ENCODE measurements around the gene NPAS2. TPM values are rescaled to one million over a fixed set of nuclear protein-coding genes. Genes with fewer than 3 reads are reported as not detected.

Gene NPAS2
- total RNA-seq, 1 experiment from 2014 or later, result 38.3 TPM

DNA sequence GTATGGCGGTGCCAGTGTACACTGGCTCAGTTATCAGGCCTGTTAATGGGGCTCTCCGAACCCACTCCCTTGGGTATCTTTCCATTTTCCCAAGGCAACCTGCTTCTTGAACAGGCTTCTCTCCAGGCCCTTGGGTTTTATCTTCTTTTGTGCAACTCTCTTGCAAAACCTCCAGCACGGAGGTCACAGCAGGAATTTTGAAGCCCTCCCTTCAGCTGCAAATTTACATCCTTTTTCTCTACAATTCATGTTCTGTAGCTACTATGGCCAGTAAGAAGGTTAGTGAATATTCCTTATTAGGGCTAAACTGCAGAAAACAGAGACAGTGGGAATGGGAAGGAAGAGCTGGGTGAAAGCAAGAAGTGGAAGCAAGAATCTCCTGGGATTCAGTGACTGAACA, 10.4 kb upstream of the NPAS2 start:
- no peaks in the 10 kb centered on the region for H3F3A ChIP-seq (ENCODE audit: insufficient read depth, low read depth)
- no peaks in the 10 kb centered on the region for H3K9me3 ChIP-seq (ENCODE audit: insufficient read depth, low read depth)
- BruUV-seq (replicated peaks), result no TSS peak
- no peak overlapping the region for H3K4me3 ChIP-seq
- no peaks in the 10 kb centered on the region for H4K20me1 ChIP-seq (ENCODE audit: insufficient read depth)
- TF ChIP-seq, protein P1, sequence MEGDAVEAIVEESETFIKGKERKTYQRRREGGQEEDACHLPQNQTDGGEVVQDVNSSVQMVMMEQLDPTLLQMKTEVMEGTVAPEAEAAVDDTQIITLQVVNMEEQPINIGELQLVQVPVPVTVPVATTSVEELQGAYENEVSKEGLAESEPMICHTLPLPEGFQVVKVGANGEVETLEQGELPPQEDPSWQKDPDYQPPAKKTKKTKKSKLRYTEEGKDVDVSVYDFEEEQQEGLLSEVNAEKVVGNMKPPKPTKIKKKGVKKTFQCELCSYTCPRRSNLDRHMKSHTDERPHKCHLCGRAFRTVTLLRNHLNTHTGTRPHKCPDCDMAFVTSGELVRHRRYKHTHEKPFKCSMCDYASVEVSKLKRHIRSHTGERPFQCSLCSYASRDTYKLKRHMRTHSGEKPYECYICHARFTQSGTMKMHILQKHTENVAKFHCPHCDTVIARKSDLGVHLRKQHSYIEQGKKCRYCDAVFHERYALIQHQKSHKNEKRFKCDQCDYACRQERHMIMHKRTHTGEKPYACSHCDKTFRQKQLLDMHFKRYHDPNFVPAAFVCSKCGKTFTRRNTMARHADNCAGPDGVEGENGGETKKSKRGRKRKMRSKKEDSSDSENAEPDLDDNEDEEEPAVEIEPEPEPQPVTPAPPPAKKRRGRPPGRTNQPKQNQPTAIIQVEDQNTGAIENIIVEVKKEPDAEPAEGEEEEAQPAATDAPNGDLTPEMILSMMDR (conservative IDR thresholded peaks at IDR 0.05), result no peak
- TF ChIP-seq EZH2 (IDR thresholded peaks at IDR 0.05; ENCODE audit: low read depth), result no peak
- H3K79me2 ChIP-seq (ENCODE audit: low read depth), result no peaks in the 10 kb centered on the region
- H3K27ac ChIP-seq, result no peak overlapping the region
- CTCF ChIA-PET, result no interaction called here
- H3K36me3 ChIP-seq (ENCODE audit: low read depth), result no peaks in the 10 kb centered on the region
- POLR2A ChIA-PET (ENCODE audit: unreplicated experiment), result interaction anchor here (0.5 kb wide), 1 partner anchor 8 kb away, joined by 4 read pairs; no protein-coding TSS in a partner anchor
- no peak overlapping the region for H3K4me2 ChIP-seq
- intact Hi-C loops (cut with micrococcal nuclease; ENCODE audit: unreplicated experiment), result no loop called here
- DNase-seq, result no peak
- no peaks in the 10 kb centered on the region for H3K4me1 ChIP-seq (replicated peaks; ENCODE audit: insufficient read depth)
- no peaks in the 10 kb centered on the region for H3K27me3 ChIP-seq (ENCODE audit: insufficient read depth, low read depth)
- no peak overlapping the region for H2AFZ ChIP-seq
- no peaks in the 10 kb centered on the region for H3K9me2 ChIP-seq (ENCODE audit: insufficient read depth)

DNA sequence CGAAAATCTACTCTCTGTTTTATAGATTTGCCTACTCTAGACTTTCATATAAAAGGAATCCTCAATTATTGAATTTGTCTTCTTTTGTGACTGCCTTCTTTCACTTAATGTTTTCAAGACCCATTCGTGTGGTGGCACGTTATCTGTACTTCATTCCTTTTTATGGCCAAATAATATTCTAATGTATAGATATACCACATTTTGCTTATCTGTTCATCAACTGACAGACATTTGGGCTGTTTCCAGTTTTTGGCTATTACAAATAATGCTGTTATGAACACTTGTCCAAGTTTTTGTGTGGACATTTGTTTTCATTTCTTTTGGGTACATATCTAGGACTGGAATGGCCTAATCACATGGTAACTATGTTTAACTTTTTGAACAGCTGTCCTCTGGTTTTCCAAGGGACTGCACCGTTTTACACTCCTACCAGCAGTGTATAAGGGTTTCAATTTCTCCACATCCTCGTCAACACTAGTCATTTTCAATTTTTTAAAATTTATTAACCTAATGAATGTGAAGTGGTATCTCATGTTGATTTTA, 9.3 kb upstream of the NPAS2 start:
- Histone ChIP-seq H3K27ac (no peak overlapping the region), H3K27me3 (ENCODE audit: insufficient read depth, low read depth) (no peaks in the 10 kb centered on the region), H4K20me1 (ENCODE audit: insufficient read depth) (no peaks in the 10 kb centered on the region), H3K4me1 (replicated peaks; ENCODE audit: insufficient read depth) (no peaks in the 10 kb centered on the region), H3K4me3 (no peak overlapping the region), H2AFZ (no peak overlapping the region), H3K9me3 (ENCODE audit: insufficient read depth, low read depth) (no peaks in the 10 kb centered on the region), H3K9me2 (ENCODE audit: insufficient read depth) (no peaks in the 10 kb centered on the region), H3K79me2 (ENCODE audit: low read depth) (no peaks in the 10 kb centered on the region), H3F3A (ENCODE audit: insufficient read depth, low read depth) (no peaks in the 10 kb centered on the region), H3K36me3 (ENCODE audit: low read depth) (no peaks in the 10 kb centered on the region), H3K4me2 (no peak overlapping the region)
- TF ChIP-seq, protein P1 (conservative IDR thresholded peaks at IDR 0.05), result no peak
- TF ChIP-seq EZH2 (IDR thresholded peaks at IDR 0.05; ENCODE audit: low read depth), result no peak
- BruUV-seq (replicated peaks), result no TSS peak
- POLR2A ChIA-PET (ENCODE audit: unreplicated experiment), result no interaction called here
- DNase-seq, result no peak
- intact Hi-C loops (cut with micrococcal nuclease; ENCODE audit: unreplicated experiment), result no loop called here
- CTCF ChIA-PET, result no interaction called here

DNA sequence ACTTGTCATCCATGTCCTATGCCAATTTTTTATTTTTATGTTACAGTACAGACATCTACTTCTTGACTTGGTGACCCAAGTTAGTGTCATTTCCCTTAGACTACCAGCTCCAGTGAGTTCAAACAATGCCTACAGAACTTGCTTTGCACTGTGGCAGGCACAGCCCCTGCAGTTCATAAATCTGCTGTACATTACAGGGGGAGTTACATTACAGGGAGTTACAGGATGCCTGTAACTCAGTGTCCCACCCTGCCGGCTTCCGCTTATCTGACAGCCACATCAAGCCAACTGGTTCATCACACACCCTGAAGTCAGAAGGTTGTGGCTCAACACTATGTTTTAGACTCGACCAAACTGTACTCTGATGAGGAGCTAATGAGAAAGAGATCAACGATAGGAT, 7.8 kb upstream of the NPAS2 start:
- H3K4me1 ChIP-seq (replicated peaks; ENCODE audit: insufficient read depth), result peaks cover 5% of the 10 kb centered on the region
- H3K27me3 ChIP-seq (ENCODE audit: insufficient read depth, low read depth), result no peaks in the 10 kb centered on the region
- CTCF ChIA-PET, result no interaction called here
- peaks cover 6% of the 10 kb centered on the region; the same call in 1 of the 2 replicates for H3F3A ChIP-seq (ENCODE audit: insufficient read depth, low read depth)
- TF ChIP-seq, protein P1 (conservative IDR thresholded peaks at IDR 0.05), result no peak
- no peak for TF ChIP-seq EZH2 (IDR thresholded peaks at IDR 0.05; ENCODE audit: low read depth)
- intact Hi-C loops (cut with micrococcal nuclease; ENCODE audit: unreplicated experiment), result no loop called here
- no peaks in the 10 kb centered on the region for H3K9me3 ChIP-seq (ENCODE audit: insufficient read depth, low read depth)
- DNase-seq, result no peak
- no peak overlapping the region for H2AFZ ChIP-seq
- no peaks in the 10 kb centered on the region for H3K36me3 ChIP-seq (ENCODE audit: low read depth)
- no peaks in the 10 kb centered on the region for H4K20me1 ChIP-seq (ENCODE audit: insufficient read depth)
- H3K27ac ChIP-seq, result no peak overlapping the region
- H3K79me2 ChIP-seq (ENCODE audit: low read depth), result peaks cover 7% of the 10 kb centered on the region; the same call in 1 of the 2 replicates
- H3K9me2 ChIP-seq (ENCODE audit: insufficient read depth), result no peaks in the 10 kb centered on the region
- no peak overlapping the region for H3K4me3 ChIP-seq
- BruUV-seq (replicated peaks), result no TSS peak
- H3K4me2 ChIP-seq, result no peak overlapping the region
- POLR2A ChIA-PET (ENCODE audit: unreplicated experiment), result no interaction called here

All from PC-9 (cell line).